Naive thymus-derived CD8-positive, alpha-beta T cell (primary cell): ENCODE measurements around the gene STPG3. TPM values are rescaled to one million over a fixed set of nuclear protein-coding genes. Genes with fewer than 3 reads are reported as not detected.
"Not testable (repeated sequence)": the region's sequence is repeated elsewhere in the genome, so short reads cannot be mapped to it uniquely, and the experiment has no call there.

Source experiments
- ATAC-seq, 2 donors: fragments of 150-1000 bp; cut with Tn5 transposase in 1 of 2; sonication (Bioruptor Pico), chemical (Tn5 transposase) in 1 of 2; 1 replicate in 1 of 2; 2 replicates in 1 of 2; pipeline ENCODE4 v1.10.0; 2021; ENCODE audit warnings: mild to moderate bottlenecking in 2 of 2, moderate library complexity in 2 of 2
- POLR2A ChIA-PET: fragments of 350-600 bp; sonication (Branson Sonifier 250); formaldehyde crosslinking; loops from one replicate; lab custom pipeline; 2021; ENCODE audit warnings: antibody characterized with exemption; lab: Charles Lee
- DNase-seq, 10 donors: peaks; one replicate each; pipeline versions ENCODE4 v3.0.0 to v3.0.0-alpha.2; 2020 to 2022
- H3K27ac Mint-ChIP-seq, 10 donors: one replicate each; pipeline ENCODE4 v1.8.0; 2020 to 2022; ENCODE audit warnings: mild to moderate bottlenecking in 10 of 10, mixed read lengths in 10 of 10, moderate library complexity in 4 of 10, inconsistent platforms in 1 of 10
- H3K27me3 Mint-ChIP-seq, 5 donors: one replicate each; pipeline ENCODE4 v1.8.0; 2021 to 2022; ENCODE audit warnings: mixed read lengths in 5 of 5
- H3K36me3 Mint-ChIP-seq, 3 donors: one replicate each; pipeline ENCODE4 v1.8.0; 2020 to 2022; ENCODE audit warnings: mixed read lengths in 3 of 3, mild to moderate bottlenecking in 2 of 3, inconsistent platforms in 1 of 3
- H3K4me1 Mint-ChIP-seq, 4 donors: one replicate each; pipeline ENCODE4 v1.8.0; 2021 to 2022; ENCODE audit warnings: mixed read lengths in 4 of 4
- H3K4me3 Mint-ChIP-seq, 10 donors: one replicate each; pipeline ENCODE4 v1.8.0; 2020 to 2022; ENCODE audit warnings: mild to moderate bottlenecking in 10 of 10, mixed read lengths in 10 of 10, moderate library complexity in 6 of 10, inconsistent platforms in 1 of 10
- H3K9me3 Mint-ChIP-seq, 9 donors: one replicate each; pipeline ENCODE4 v1.8.0; 2020 to 2022; ENCODE audit warnings: mixed read lengths in 9 of 9, mild to moderate bottlenecking in 3 of 9, inconsistent platforms in 1 of 9, moderate library complexity in 1 of 9
- polyA plus RNA-seq, 3 donors: library from polyadenylated mRNA; unstranded; fragments of 300-500 nt; fragmentation: Illumina TruSeq; gene quantifications; one replicate each; pipeline ENCODE4 v1.2.3, GENCODE V29; 2021
- total RNA-seq, 8 experiments: library from RNA in 2 of 8; stranded (reverse) in 2 of 8; gene quantifications; one replicate each; pipeline ENCODE4 v1.2.3 and lab custom pipeline; 2021 to 2026

STPG3 gene
- total and polyA plus RNA-seq, 5 experiments from 2014 or later = not detected

- Mint-ChIP-seq H3K9me3 (no peaks in the 10 kb centered on the region), H3K4me3 (peak overlapping the region in 3 of 10 donors; percentile 9 to 48 (median 44)), H3K27ac (peak overlapping the region in 1 of 10 donors; percentile 25), H3K27me3 (peaks cover 0 to 18% (median 0%) of the 10 kb centered on the region in 5 donors), H3K4me1 (peaks cover 5 to 31% (median 17%) of the 10 kb centered on the region in 4 donors), H3K36me3 (no peaks in the 10 kb centered on the region)
- DNase-seq (peak; percentile 84 to 94 (median 89)), ATAC-seq (peak; percentile 28 to 31)
- POLR2A ChIA-PET = interaction anchor here (0.5 to 1.7 kb wide), 14 partner anchors 8 to 383 kb away, joined by 3 to 12 read pairs (median 4); partner anchors contain the start of genes ANAPC2, DPP7, EXD3 and MAN1B1
Measured at GRCh38 chr9:137236238-137236935, 14.7 kb upstream of the STPG3 start.

DNA sequence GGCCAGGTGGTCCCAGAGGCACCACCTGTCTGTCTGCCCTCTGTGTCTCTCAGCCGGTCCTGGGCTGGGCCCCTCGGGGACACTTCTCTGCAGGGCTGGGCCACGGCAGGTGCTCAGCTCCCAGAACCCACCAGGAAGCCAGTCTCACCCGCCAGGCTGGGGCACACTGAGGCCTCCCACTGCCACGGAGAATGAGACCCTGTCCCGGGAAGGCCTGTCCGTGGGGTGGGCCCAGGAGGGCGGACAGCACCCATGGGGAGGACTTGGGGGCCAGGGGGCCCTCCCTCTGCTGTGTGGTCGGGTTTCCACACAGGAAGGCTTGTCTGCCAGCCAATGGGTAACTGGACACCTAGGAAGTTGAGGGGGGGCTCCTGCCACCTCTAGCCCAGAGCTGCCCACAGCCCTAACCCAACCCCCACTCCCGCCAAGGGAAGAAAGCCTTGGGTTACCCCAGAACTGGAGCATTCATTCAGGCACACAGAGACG, 14.1 kb upstream of the STPG3 start:
- peaks cover 6 to 31% (median 17%) of the 10 kb centered on the region in 4 donors for H3K4me1 Mint-ChIP-seq
- DNase-seq = no peak
- H3K4me3 Mint-ChIP-seq = peak overlapping the region in 2 of 10 donors; percentile 44 to 48
- POLR2A ChIA-PET = interaction anchor here (0.6 to 8.9 kb wide), 17 partner anchors 9 to 383 kb away, joined by 3 to 139 read pairs (median 4); partner anchors contain the start of genes ANAPC2, DPP7, EXD3 and MAN1B1
- no peak for ATAC-seq
- H3K27me3 Mint-ChIP-seq = peaks cover 0 to 14% (median 0%) of the 10 kb centered on the region in 5 donors
- no peaks in the 10 kb centered on the region for H3K9me3 Mint-ChIP-seq
- no peaks in the 10 kb centered on the region for H3K36me3 Mint-ChIP-seq
- no peak overlapping the region for H3K27ac Mint-ChIP-seq

DNA sequence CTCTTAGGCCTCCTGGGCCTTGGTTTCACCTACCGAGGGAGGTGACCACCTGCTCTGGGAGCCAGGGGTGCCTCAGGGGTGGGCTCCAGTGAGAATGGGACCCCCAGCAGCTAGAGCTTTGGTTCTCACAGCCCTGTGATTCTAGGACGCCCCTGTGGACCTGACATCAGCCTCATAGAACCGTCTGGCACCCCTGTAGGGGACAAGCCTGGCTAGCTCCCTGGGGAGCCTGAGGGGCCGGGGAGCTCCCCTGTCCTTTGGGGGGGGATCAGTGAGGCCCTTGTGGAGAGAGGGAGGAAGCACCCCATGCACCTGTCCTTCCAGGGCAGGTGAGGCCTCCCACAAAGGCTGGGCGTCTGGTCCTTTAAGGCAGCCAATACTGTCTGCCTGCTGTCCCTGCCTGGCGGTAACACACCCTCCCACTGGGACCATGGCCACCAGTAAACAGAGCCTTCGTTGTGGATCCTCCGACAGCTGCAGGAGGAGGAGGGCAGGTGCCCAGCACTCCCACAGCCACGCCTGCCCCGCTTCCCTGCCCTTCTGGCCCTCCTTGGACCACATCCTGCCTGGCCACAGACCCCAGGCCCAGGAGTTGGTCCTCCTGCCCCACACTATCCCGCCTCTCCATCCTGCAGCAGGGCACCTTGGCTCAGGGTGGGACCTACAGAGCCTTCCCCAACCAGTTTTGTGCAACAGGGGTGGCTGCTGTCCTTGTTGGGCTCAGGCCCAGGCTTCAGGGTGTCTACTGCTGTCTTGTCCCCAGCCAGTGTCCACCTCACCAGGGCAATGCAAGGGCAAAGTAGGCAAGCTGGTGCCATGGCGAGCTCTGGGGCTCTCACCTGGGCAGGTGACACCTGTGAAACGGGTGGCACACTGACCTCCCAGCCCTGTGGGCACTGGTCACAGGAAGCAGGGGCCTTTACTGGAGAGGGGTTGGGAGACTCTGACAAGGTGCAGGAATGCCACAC, 13.0 kb upstream of the STPG3 start:
- H3K36me3 Mint-ChIP-seq = peaks cover 0 to 7% (median 6%) of the 10 kb centered on the region in 3 donors
- ATAC-seq (no peak), DNase-seq (no peak)
- POLR2A ChIA-PET = interaction anchor here (0.6 to 8.9 kb wide), 7 partner anchors 10 to 354 kb away, joined by 3 to 139 read pairs (median 4); partner anchors contain the start of genes MAN1B1, NDOR1, NELFB and RNF224
- peak overlapping the region in 3 of 10 donors; percentile 10 to 58 (median 45) for H3K4me3 Mint-ChIP-seq
- no peaks in the 10 kb centered on the region for H3K9me3 Mint-ChIP-seq
- H3K27me3 Mint-ChIP-seq = peaks cover 0 to 11% (median 0%) of the 10 kb centered on the region in 5 donors
- peaks cover 10 to 41% (median 25%) of the 10 kb centered on the region in 4 donors for H3K4me1 Mint-ChIP-seq
- H3K27ac Mint-ChIP-seq = peak overlapping the region in 3 of 10 donors; percentile 20 to 70 (median 53)

DNA sequence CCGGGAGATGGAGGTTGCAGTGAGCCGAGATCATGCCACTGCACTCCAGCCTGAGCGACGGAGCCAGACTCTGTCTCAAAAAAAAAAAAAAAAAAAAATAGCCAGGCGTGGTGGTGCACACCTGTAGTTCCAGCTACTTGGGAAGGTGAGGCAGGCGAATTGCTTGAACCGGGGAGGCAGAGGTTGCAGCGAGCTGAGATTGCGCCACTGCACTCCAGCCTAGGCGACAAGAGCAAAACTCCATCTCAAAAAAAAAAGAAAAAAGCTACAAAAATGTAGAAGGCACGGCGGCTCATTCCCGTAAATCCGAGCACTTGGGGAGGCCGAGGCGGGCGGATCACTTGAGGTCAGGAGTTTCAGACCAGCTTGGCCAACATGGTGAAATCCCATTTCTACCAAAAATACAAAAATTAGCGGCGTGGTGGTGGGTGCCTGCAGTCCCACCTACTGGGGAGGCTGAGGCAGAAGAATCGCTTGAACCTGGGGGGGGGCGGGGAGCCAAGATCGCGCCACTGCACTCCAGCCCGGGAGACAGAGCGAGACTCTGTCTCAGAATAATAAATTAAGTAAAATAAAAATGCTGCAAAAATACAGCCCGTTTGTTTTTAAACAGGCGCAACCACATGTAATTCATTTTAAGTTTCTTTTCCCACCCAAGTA, 11.4 kb upstream of the STPG3 start:
- H3K27ac Mint-ChIP-seq = peak overlapping the region; percentile 20 to 85 (median 70)
- H3K27me3 Mint-ChIP-seq, ATAC-seq, H3K9me3 Mint-ChIP-seq, H3K36me3 Mint-ChIP-seq, DNase-seq: not testable (repeated sequence)
- peaks cover 10 to 45% (median 31%) of the 10 kb centered on the region in 4 donors for H3K4me1 Mint-ChIP-seq
- H3K4me3 Mint-ChIP-seq = peak overlapping the region; percentile 65 to 84 (median 74)
- POLR2A ChIA-PET = interaction anchor here (0.7 to 8.9 kb wide), 23 partner anchors 9 to 512 kb away, joined by 3 to 139 read pairs (median 7); partner anchors contain the start of genes ANAPC2, CYSRT1, EHMT1 and EXD3

- no peaks in the 10 kb centered on the region for H3K9me3 Mint-ChIP-seq
- peaks cover 0 to 3% (median 0%) of the 10 kb centered on the region in 5 donors for H3K27me3 Mint-ChIP-seq
- ATAC-seq (peak; percentile 35 to 45), DNase-seq (peak in 9 of 10 donors; percentile 53 to 86 (median 70))
- H3K36me3 Mint-ChIP-seq = peaks cover 0 to 10% (median 6%) of the 10 kb centered on the region in 3 donors
- peak overlapping the region; percentile 65 to 84 (median 74) for H3K4me3 Mint-ChIP-seq
- POLR2A ChIA-PET = interaction anchor here (0.6 to 8.9 kb wide), 40 partner anchors 9 to 1333 kb away, joined by 3 to 139 read pairs (median 4); partner anchors contain the start of genes ANAPC2, CAMSAP1, CYSRT1 and EHMT1
- H3K27ac Mint-ChIP-seq = peak overlapping the region in 8 of 10 donors; percentile 58 to 96 (median 76)
- H3K4me1 Mint-ChIP-seq = peaks cover 7 to 40% (median 30%) of the 10 kb centered on the region in 4 donors
Measured at GRCh38 chr9:137240318-137240840, 10.7 kb upstream of the STPG3 start.

- H3K4me3 Mint-ChIP-seq = peak within 1 kb of the TSS; percentile 84 to 97 (median 92)
- DNase-seq = peak; percentile 89 to 100 (median 98)
- POLR2A ChIA-PET = interaction anchor here (0.6 to 8.9 kb wide), 37 partner anchors 8 to 1334 kb away, joined by 3 to 139 read pairs (median 5); partner anchors contain the start of genes ANAPC2, CAMSAP1, CYSRT1 and EHMT1
- H3K36me3 Mint-ChIP-seq = peaks cover 0 to 10% (median 6%) of the 10 kb centered on the region in 3 donors
- peak within 1 kb of the TSS; percentile 88 to 97 (median 92) for H3K27ac Mint-ChIP-seq
- peaks cover 0 to 3% (median 0%) of the 10 kb centered on the region in 5 donors for H3K27me3 Mint-ChIP-seq
- no peaks in the 10 kb centered on the region for H3K9me3 Mint-ChIP-seq
- H3K4me1 Mint-ChIP-seq = peaks cover 7 to 40% (median 30%) of the 10 kb centered on the region in 4 donors
- ATAC-seq = peak; percentile 82
Measured at GRCh38 chr9:137240841-137241489, 10.1 kb upstream of the STPG3 start, which contains the start of gene TUBB4B. TUBB4B (plus strand) TSS chr9:137241287; CDS start chr9:137241361, 74 bp downstream.

DNA sequence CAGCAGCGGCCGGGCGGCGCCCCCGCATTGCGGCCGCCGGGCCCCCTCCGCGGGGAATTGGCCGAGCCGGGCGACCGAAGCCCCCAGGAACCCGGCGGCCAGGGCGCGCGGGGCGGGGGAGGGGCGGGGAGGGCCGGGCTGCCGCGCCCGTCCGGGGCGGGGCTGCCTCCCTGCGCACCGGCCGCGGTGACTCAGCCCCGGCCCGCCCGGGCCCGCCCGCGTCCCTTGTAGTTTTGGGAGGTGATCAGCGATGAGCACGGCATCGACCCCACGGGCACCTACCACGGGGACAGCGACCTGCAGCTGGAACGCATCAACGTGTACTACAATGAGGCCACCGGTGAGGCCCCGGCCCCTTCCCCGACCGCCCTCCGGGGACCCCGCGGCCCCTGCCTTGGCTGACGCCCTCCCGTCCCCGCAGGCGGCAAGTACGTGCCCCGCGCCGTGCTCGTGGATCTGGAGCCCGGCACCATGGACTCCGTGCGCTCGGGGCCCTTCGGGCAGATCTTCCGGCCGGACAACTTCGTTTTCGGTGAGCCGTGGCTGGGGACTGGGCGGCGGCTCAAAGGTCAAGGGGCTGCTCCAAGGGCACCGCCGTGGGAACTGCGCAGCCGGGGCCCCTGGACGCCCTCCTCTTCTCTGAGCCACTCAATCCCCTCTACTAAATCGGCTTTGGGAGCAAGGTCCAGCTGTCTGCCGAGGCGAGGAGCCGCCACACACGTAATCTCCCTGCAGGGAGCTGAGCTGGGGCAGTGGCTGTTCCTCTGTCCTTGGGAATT, 9.4 kb upstream of the STPG3 start:
- POLR2A ChIA-PET = interaction anchor here (0.6 to 8.9 kb wide), 25 partner anchors 14 to 1334 kb away, joined by 3 to 139 read pairs (median 6); partner anchors contain the start of genes ANAPC2, CAMSAP1, CYSRT1 and EHMT1
- peaks cover 0 to 10% (median 6%) of the 10 kb centered on the region in 3 donors for H3K36me3 Mint-ChIP-seq

GRCh38 chr9:137242269-137243203, 8.6 kb upstream of the STPG3 start:
- DNase-seq (peak in 1 of 10 donors; percentile 13), ATAC-seq (no peak)
- Mint-ChIP-seq H3K36me3 (peaks cover 0 to 10% (median 6%) of the 10 kb centered on the region in 3 donors), H3K27ac (peak overlapping the region; percentile 34 to 88 (median 80)), H3K4me1 (peaks cover 7 to 35% (median 24%) of the 10 kb centered on the region in 4 donors), H3K4me3 (peak overlapping the region; percentile 64 to 90 (median 84)), H3K9me3 (no peaks in the 10 kb centered on the region), H3K27me3 (peaks cover 0 to 3% (median 0%) of the 10 kb centered on the region in 5 donors)
- POLR2A ChIA-PET = interaction anchor here (0.6 to 8.9 kb wide), 11 partner anchors 13 to 277 kb away, joined by 3 to 139 read pairs (median 5); partner anchors contain the start of genes ANAPC2, CYSRT1, EXD3 and MAN1B1

More for the DNA sequence above, 9.4 kb upstream of the STPG3 start:
- Mint-ChIP-seq H3K9me3 (no peaks in the 10 kb centered on the region), H3K4me3 (peak overlapping the region; percentile 64 to 91 (median 84)), H3K27ac (peak overlapping the region in 8 of 10 donors; percentile 13 to 96 (median 87)), H3K4me1 (peaks cover 7 to 38% (median 27%) of the 10 kb centered on the region in 4 donors), H3K27me3 (peaks cover 0 to 3% (median 0%) of the 10 kb centered on the region in 5 donors)
- DNase-seq (peak in 6 of 10 donors; percentile 22 to 80 (median 59)), ATAC-seq (peak in 1 of 2 donors; percentile 19)

- H3K9me3 Mint-ChIP-seq, ATAC-seq, H3K27me3 Mint-ChIP-seq, H3K36me3 Mint-ChIP-seq, DNase-seq: not testable (repeated sequence)
- POLR2A ChIA-PET = interaction anchor here (1.0 to 8.9 kb wide), 5 partner anchors 13 to 179 kb away, joined by 4 to 139 read pairs (median 5); partner anchors contain the start of genes ANAPC2, EXD3, MAN1B1 and NELFB
- Mint-ChIP-seq H3K27ac (peak overlapping the region in 4 of 10 donors; percentile 13 to 80 (median 52)), H3K4me1 (peaks cover 6 to 35% (median 24%) of the 10 kb centered on the region in 4 donors), H3K4me3 (peak overlapping the region in 2 of 10 donors; percentile 8 to 38)
Measured at GRCh38 chr9:137243266-137243625, 7.8 kb upstream of the STPG3 start.
